GM12878 (cell line): ENCODE results near the gene HOXB6. TPM values are rescaled to one million over a fixed set of nuclear protein-coding genes. Genes with fewer than 3 reads are reported as not detected.

Source experiments
- ATAC-seq: fragments of 200-7000 bp; cut with Tn5 transposase; 3 replicates; pipeline ENCODE4 v1.9.1; 2020; ENCODE audit warnings: mild to moderate bottlenecking, moderate library complexity
- BruUV-seq: library from RNA; stranded (reverse); fragments of 400-500 nt; replicated peaks from 2 replicates; lab custom pipeline; 2021; lab: Mats Ljungman, UMichigan
- CTCF ChIA-PET: fragments of 300-600 bp; sonication (Branson Sonifier 250); formaldehyde crosslinking; extraction: SDS; loops from one replicate; lab custom pipeline; 2021; ENCODE audit warnings: inconsistent platforms; lab: Yijun Ruan, JAX
- POLR2A ChIA-PET: fragments of 350-600 bp; formaldehyde crosslinking; extraction: SDS; loops from one replicate; lab custom pipeline; 2021; ENCODE audit warnings: inconsistent platforms; lab: Charles Lee
- RAD21 ChIA-PET: fragments of 300-600 bp; sonication (Branson Sonifier 250); formaldehyde crosslinking; loops from one replicate; lab custom pipeline; 2023; ENCODE audit warnings: antibody characterized with exemption; ENCODE audit not compliant: unreplicated experiment; lab: Charles Lee
- SMC1A ChIA-PET: fragments of 300-600 bp; sonication (Branson Sonifier 250); formaldehyde crosslinking; loops from one replicate; lab custom pipeline; 2023; ENCODE audit not compliant: unreplicated experiment, uncharacterized antibody; lab: Charles Lee
- DNase-seq: peaks from one replicate; pipeline ENCODE4 v3.0.0-alpha.2; 2011; ENCODE audit warnings: low read depth, low spot score
- FAIRE-seq: peaks from 3 replicates; lab custom pipeline; 2011; peaks lifted over from hg19 to GRCh38; lab: Jason Lieb, UNC
- H2AFZ ChIP-seq: 2 replicates; pipeline ENCODE4 v1.6.0; 2011; ENCODE audit warnings: low read depth, low read length, control low read depth; ENCODE audit not compliant: control insufficient read depth
- H3K27ac ChIP-seq: 2 replicates; pipeline ENCODE4 v1.5.1; 2011; ENCODE audit warnings: control low read depth; ENCODE audit not compliant: control insufficient read depth, insufficient read depth
- H3K27me3 ChIP-seq, 2 experiments: replicated peaks in 1 of 2; 2 replicates each; pipeline versions ENCODE4 v1.6.0 to v1.6.1; 2011; ENCODE audit warnings: low read length in 1 of 2; ENCODE audit not compliant: control insufficient read depth in 2 of 2, insufficient read depth in 2 of 2
- H3K36me3 ChIP-seq, 2 experiments: 2 replicates each; pipeline ENCODE4 v1.5.1; 2011; ENCODE audit warnings: low read length in 1 of 2; ENCODE audit not compliant: control insufficient read depth in 2 of 2, insufficient read depth in 2 of 2
- H3K4me1 ChIP-seq: 2 replicates; pipeline ENCODE4 v1.6.1; 2011; ENCODE audit warnings: mild to moderate bottlenecking, low read length, moderate library complexity, mixed read lengths; ENCODE audit not compliant: control insufficient read depth, insufficient read depth
- H3K4me2 ChIP-seq: 2 replicates; pipeline ENCODE4 v1.6.0; 2011; ENCODE audit warnings: control low read depth; ENCODE audit not compliant: control insufficient read depth, insufficient read depth
- H3K4me3 ChIP-seq: fragments of 200-600 bp; sonication (generic); 2 replicates; pipeline ENCODE4 v1.5.1; 2016
- H3K79me2 ChIP-seq: 2 replicates; pipeline ENCODE4 v1.6.0; 2011; ENCODE audit warnings: low read length; ENCODE audit not compliant: control insufficient read depth, insufficient read depth
- H3K9ac ChIP-seq: 2 replicates; pipeline ENCODE4 v1.8.0; 2011; ENCODE audit warnings: low read length, control low read depth, mixed read lengths; ENCODE audit not compliant: control insufficient read depth, insufficient read depth
- H3K9me3 ChIP-seq: replicated peaks from 3 replicates; pipeline ENCODE4 v1.5.1; 2011; ENCODE audit warnings: mild to moderate bottlenecking, low read length; ENCODE audit not compliant: control insufficient read depth, insufficient read depth
- H4K20me1 ChIP-seq: 2 replicates; pipeline ENCODE4 v1.6.0; 2011; ENCODE audit not compliant: control insufficient read depth, insufficient read depth
- BACH1 ChIP-seq: fragments of 450-650 bp; IDR thresholded peaks from 2 replicates; pipeline ENCODE4 v1.6.1; 2017; ENCODE audit warnings: mild to moderate bottlenecking, borderline replicate concordance
- BHLHE40 ChIP-seq, 2 experiments: fragments of 450-650 bp in 1 of 2; IDR thresholded peaks; 2 replicates each; pipeline ENCODE4 v1.6.1; 2011 to 2017; ENCODE audit warnings: low read depth in 2 of 2, borderline replicate concordance in 1 of 2, improper control_type of control experiment in 1 of 2, low read length in 1 of 2, mild to moderate bottlenecking in 1 of 2
- CHD4 ChIP-seq: fragments of 200-600 bp; sonication (generic); IDR thresholded peaks from 2 replicates; pipeline ENCODE4 v1.6.1; 2016; ENCODE audit warnings: mild to moderate bottlenecking
- MYC ChIP-seq: IDR thresholded peaks from 2 replicates; pipeline ENCODE4 v1.6.1; 2011; ENCODE audit warnings: mild to moderate bottlenecking, low read length, moderate library complexity, inconsistent platforms; ENCODE audit not compliant: insufficient read depth, insufficient replicate concordance, insufficient read length, severe bottlenecking
- PBX3 ChIP-seq: IDR thresholded peaks from 2 replicates; pipeline ENCODE4 v1.6.1; 2011; ENCODE audit warnings: mild to moderate bottlenecking, low read depth, low read length, moderate library complexity; ENCODE audit not compliant: insufficient replicate concordance
- SIN3A ChIP-seq: IDR thresholded peaks from 2 replicates; pipeline ENCODE4 v1.6.1; 2012; ENCODE audit warnings: low read depth, low read length, improper control_type of control experiment
- WGBS: methylation state at CpG from one replicate; pipeline ENCODE4 v1.1.6; 2016; ENCODE audit warnings: low lambda C conversion rate; ENCODE audit not compliant: insufficient replicate concordance, insufficient coverage; ENCODE audit errors: missing lambda C conversion rate; 5-methylcytosine and 5-hydroxymethylcytosine counted together
- in situ Hi-C: fragments of 300-500 bp; cut with MboI; formaldehyde crosslinking; loops from 9 replicates; pipeline ENCODE4 v1.14.3; 2018; ENCODE audit warnings: mixed read lengths
- intact Hi-C: fragments of 100-400 bp; cut with micrococcal nuclease; formaldehyde crosslinking; loops from one replicate; pipeline ENCODE4 v1.14.2; 2022; ENCODE audit not compliant: unreplicated experiment
- polyA plus RNA-seq, 11 experiments: library from polyadenylated mRNA; depleted of rRNA in 4 of 11; unstranded in 6 of 11; stranded (reverse) in 5 of 11; fragments of >200 nt; fragmentation: Nextera tagmentation in 4 of 11; fragmentation: Illumina TruSeq in 1 of 11; extraction: Ambion mirVana in 4 of 11; extraction: Trizol in 1 of 11; gene quantifications; 1 replicate in 1 of 11; 2 replicates in 10 of 11; pipeline versions ENCODE4 v1.2.1 to v1.2.3, GENCODE V29; 2011 to 2016; ENCODE audit warnings: inconsistent platforms in 2 of 11, missing spikeins in 2 of 11, low read depth in 1 of 11
- total RNA-seq, 4 experiments: library from RNA; depleted of rRNA in 3 of 4; stranded (reverse); fragments of >200 nt in 3 of 4; fragmentation: Illumina TruSeq in 1 of 4; extraction: Trizol in 1 of 4; gene quantifications; 2 replicates each; pipeline versions ENCODE4 v1.2.1 to v1.2.3, GENCODE V29; 2013 to 2021

HOXB6 gene
- total and polyA plus RNA-seq, 10 of the 15 experiments (the other 5 are each of a cell fraction or from before 2014, with no cell fraction given), result 0.04 to 0.51 (median 0.09) TPM; not detected in 2

- Histone ChIP-seq H3K9ac (no peak overlapping the region), H3K79me2 (no peaks in the 10 kb centered on the region)
- POLR2A ChIA-PET, result no interaction called here
Observed at GRCh38 chr17:48628649-48629410, 24.0 kb upstream of the HOXB6 start.

More at GRCh38 chr17:48628649-48629410, 24.0 kb upstream of the HOXB6 start:
- DNase-seq (no peak), FAIRE-seq (no peak), ATAC-seq (no peak)
- CTCF ChIA-PET, result interaction anchor here (0.8 to 1.7 kb wide), 5 partner anchors 10 to 49 kb away, joined by 3 to 4 read pairs (median 3); partner anchors contain the start of gene HOXB5
- BruUV-seq, result no TSS peak
- WGBS, result 45% methylated on average over 5 of the region's 5 CpGs
- H3K4me1 ChIP-seq, result peaks cover 17% of the 10 kb centered on the region
- peaks cover 25 to 33% of the 10 kb centered on the region in 2 experiments for H3K27me3 ChIP-seq
- TF ChIP-seq CHD4 (no peak), BACH1 (no peak), BHLHE40 (IDR thresholded peaks at IDR 0.05; ENCODE audit: borderline replicate concordance in 1 of 2, low read depth in 2 of 2, low read length in 1 of 2) (no peak), PBX3 (no peak), SIN3A (no peak), MYC (no peak)
- in situ Hi-C loops, result loop anchor here (10.0 kb wide), 1 partner anchor 784 kb away; the partner anchor contains the start of gene SCRN2
- RAD21 ChIA-PET, result no interaction called here
- H3K27ac ChIP-seq, result no peak overlapping the region
- H3K9me3 ChIP-seq, result no peaks in the 10 kb centered on the region
- intact Hi-C loops, result no loop called here
- H3K36me3 ChIP-seq, result no peaks in the 10 kb centered on the region; a peak in 1 of 4 replicates
- no peak overlapping the region for H2AFZ ChIP-seq
- H3K4me2 ChIP-seq, result no peak overlapping the region
- SMC1A ChIA-PET, result no interaction called here
- H3K4me3 ChIP-seq, result no peak overlapping the region
- H4K20me1 ChIP-seq, result no peaks in the 10 kb centered on the region
